ENCODE results near the gene MN1. TPM values are rescaled to one million over a fixed set of nuclear protein-coding genes. Genes with fewer than 3 reads are reported as not detected.
A peak's percentile ranks its signal among the peaks of the same experiment; 100 is the strongest.

MN1 gene
- total and polyA plus RNA-seq, 2 donors (not counting 1 experiment from before 2014, with no cell fraction given): 2.8 to 7.4 TPM

DNA sequence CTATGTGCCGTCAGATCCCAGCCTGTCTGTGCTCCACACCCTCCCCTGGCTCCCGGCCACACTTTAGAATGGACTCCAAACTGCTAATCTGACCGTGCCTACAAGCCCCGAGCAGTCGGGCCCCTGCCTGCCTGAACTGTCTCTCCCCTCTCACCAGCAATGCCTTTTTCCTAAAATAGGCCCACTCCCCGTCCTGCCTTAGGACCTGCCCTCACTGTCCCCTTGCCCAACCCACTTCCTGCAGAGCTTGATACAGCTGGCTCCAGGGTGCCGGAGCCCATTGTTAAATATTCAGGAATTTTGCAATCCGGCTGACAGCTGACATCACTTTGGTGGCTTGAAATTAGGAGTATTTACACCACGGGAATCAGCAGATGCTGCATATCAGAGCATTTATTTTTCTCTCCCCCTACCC lies 21.4 kb downstream of the MN1 start:
- Histone ChIP-seq H3K9ac (ENCODE audit: insufficient read depth, low read length) (no peak overlapping the region), H3K27me3 (ENCODE audit: control insufficient read depth, insufficient read depth, low read length) (no peaks in the 10 kb centered on the region), H3K4me2 (ENCODE audit: extremely low read depth, insufficient read depth, low read length) (no peak overlapping the region), H3K9me3 (ENCODE audit: control insufficient read depth, insufficient read depth, low read depth, low read length) (no peaks in the 10 kb centered on the region), H3K27ac (ENCODE audit: insufficient read depth, low read length) (no peak overlapping the region), H2AFZ (ENCODE audit: low read length) (no peak overlapping the region), H3K36me3 (ENCODE audit: control insufficient read depth, insufficient read depth, low read length) (no peaks in the 10 kb centered on the region), H4K20me1 (ENCODE audit: control insufficient read depth, extremely low read depth, insufficient read depth, low read length) (no peaks in the 10 kb centered on the region), H3K79me2 (ENCODE audit: control insufficient read depth, insufficient read depth, low read length) (no peaks in the 10 kb centered on the region), H3K4me3 (replicated peaks in 1 of 4; ENCODE audit: control extremely low read depth in 1 of 4, insufficient read depth in 1 of 4, low read depth in 3 of 4, low read length in 4 of 4) (no peak overlapping the region), H3K4me1 (ENCODE audit: control insufficient read depth, extremely low read depth, insufficient read depth, low read length) (no peaks in the 10 kb centered on the region)
- peak in 1 of 2 donors; percentile 76 for DNase-seq (ENCODE audit: low read depth in 2 of 2)
- no peak for TF ChIP-seq EZH2 (IDR thresholded peaks at IDR 0.05; ENCODE audit: low read length, missing control alignments)
- TF ChIP-seq, protein P1, sequence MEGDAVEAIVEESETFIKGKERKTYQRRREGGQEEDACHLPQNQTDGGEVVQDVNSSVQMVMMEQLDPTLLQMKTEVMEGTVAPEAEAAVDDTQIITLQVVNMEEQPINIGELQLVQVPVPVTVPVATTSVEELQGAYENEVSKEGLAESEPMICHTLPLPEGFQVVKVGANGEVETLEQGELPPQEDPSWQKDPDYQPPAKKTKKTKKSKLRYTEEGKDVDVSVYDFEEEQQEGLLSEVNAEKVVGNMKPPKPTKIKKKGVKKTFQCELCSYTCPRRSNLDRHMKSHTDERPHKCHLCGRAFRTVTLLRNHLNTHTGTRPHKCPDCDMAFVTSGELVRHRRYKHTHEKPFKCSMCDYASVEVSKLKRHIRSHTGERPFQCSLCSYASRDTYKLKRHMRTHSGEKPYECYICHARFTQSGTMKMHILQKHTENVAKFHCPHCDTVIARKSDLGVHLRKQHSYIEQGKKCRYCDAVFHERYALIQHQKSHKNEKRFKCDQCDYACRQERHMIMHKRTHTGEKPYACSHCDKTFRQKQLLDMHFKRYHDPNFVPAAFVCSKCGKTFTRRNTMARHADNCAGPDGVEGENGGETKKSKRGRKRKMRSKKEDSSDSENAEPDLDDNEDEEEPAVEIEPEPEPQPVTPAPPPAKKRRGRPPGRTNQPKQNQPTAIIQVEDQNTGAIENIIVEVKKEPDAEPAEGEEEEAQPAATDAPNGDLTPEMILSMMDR (conservative IDR thresholded peaks at IDR 0.05 in 1 of 2, IDR thresholded peaks at IDR 0.05 in 1 of 2; ENCODE audit: low read depth in 1 of 2, low read length in 2 of 2): no peak

DNA sequence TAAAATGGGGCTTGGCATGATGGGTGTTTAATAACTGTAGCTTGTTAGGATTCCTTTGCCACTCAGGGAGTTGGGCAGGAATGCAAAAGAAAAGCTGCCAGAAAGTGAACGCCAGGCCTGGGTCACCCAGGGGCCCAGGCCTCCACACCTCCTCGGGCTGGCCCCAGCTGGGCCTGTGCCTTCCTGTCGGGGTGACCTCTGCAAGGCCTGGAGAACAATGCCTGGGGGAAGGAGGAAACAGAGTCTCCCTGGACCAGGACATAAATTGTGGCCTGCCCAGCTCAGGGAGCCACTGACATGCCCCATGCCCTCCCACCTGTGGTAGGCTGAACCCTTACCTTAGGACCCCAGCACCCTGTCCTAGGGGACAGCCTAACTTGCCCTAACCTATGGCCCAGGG lies 21.9 kb downstream of the MN1 start:
- no peaks in the 10 kb centered on the region for H3K27me3 ChIP-seq (ENCODE audit: control insufficient read depth, insufficient read depth, low read length)
- H3K4me1 ChIP-seq (ENCODE audit: control insufficient read depth, extremely low read depth, insufficient read depth, low read length): no peaks in the 10 kb centered on the region
- no peak overlapping the region for H3K4me3 ChIP-seq (replicated peaks in 1 of 4; ENCODE audit: control extremely low read depth in 1 of 4, insufficient read depth in 1 of 4, low read depth in 3 of 4, low read length in 4 of 4)
- H3K36me3 ChIP-seq (ENCODE audit: control insufficient read depth, insufficient read depth, low read length): no peaks in the 10 kb centered on the region
- H3K9ac ChIP-seq (ENCODE audit: insufficient read depth, low read length): no peak overlapping the region
- no peaks in the 10 kb centered on the region for H4K20me1 ChIP-seq (ENCODE audit: control insufficient read depth, extremely low read depth, insufficient read depth, low read length)
- TF ChIP-seq, protein P1 (conservative IDR thresholded peaks at IDR 0.05 in 1 of 2, IDR thresholded peaks at IDR 0.05 in 1 of 2; ENCODE audit: low read depth in 1 of 2, low read length in 2 of 2): no peak
- no peak for TF ChIP-seq EZH2 (IDR thresholded peaks at IDR 0.05; ENCODE audit: low read length, missing control alignments)
- no peaks in the 10 kb centered on the region for H3K9me3 ChIP-seq (ENCODE audit: control insufficient read depth, insufficient read depth, low read depth, low read length)
- no peak for DNase-seq (ENCODE audit: low read depth in 2 of 2)
- H3K4me2 ChIP-seq (ENCODE audit: extremely low read depth, insufficient read depth, low read length): no peak overlapping the region
- no peak overlapping the region for H3K27ac ChIP-seq (ENCODE audit: insufficient read depth, low read length)
- no peaks in the 10 kb centered on the region for H3K79me2 ChIP-seq (ENCODE audit: control insufficient read depth, insufficient read depth, low read length)
- H2AFZ ChIP-seq (ENCODE audit: low read length): no peak overlapping the region

DNA sequence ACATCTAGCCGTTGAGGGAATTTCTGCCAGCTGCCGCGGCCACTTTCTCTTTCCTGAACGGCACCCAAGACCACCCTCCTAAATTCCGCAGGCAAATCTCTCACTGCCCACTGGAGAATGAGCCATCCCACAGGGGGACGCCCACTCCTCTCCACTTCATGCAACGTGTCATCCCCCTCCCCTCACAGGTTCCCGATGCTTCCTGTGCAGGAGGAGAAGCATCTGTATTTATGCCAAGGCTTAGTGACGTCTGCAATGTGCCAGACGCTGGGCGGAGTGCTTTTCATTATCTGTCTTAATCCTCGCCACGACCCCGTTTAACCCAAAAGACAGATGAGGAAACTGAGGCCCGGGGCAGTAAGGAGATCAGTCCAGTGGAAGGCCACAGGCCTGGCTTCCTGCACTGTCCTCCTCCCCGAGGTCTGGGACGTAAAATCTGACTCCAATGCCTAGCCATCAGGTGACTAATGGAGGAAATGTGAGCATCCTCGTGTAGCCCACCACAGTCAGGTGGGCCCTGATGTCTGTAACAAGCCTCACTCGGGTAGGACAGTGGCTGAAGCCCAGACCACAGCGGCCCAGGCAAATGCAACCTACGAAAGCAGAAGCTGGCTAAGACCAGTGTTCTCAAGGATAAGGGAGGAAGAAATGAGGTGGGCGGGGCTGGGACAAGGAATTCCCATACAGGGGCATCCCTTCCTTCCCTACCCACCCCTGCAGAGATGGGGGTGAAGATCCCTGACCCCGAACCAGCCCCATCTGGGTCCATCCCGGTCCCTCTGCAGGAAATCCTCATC lies 23.1 kb downstream of the MN1 start:
- H3K36me3 ChIP-seq (ENCODE audit: control insufficient read depth, insufficient read depth, low read length): no peaks in the 10 kb centered on the region
- H3K4me2 ChIP-seq (ENCODE audit: extremely low read depth, insufficient read depth, low read length): peak overlapping the region; percentile 51
- peak overlapping the region; percentile 10 for H3K27ac ChIP-seq (ENCODE audit: insufficient read depth, low read length)
- no peaks in the 10 kb centered on the region for H4K20me1 ChIP-seq (ENCODE audit: control insufficient read depth, extremely low read depth, insufficient read depth, low read length)
- H3K4me3 ChIP-seq (replicated peaks in 1 of 4; ENCODE audit: control extremely low read depth in 1 of 4, insufficient read depth in 1 of 4, low read depth in 3 of 4, low read length in 4 of 4): no peak overlapping the region
- TF ChIP-seq EZH2 (IDR thresholded peaks at IDR 0.05; ENCODE audit: low read length, missing control alignments): no peak
- TF ChIP-seq, protein P1 (conservative IDR thresholded peaks at IDR 0.05 in 1 of 2, IDR thresholded peaks at IDR 0.05 in 1 of 2; ENCODE audit: low read depth in 1 of 2, low read length in 2 of 2): no peak
- H3K27me3 ChIP-seq (ENCODE audit: control insufficient read depth, insufficient read depth, low read length): no peaks in the 10 kb centered on the region
- no peak overlapping the region for H2AFZ ChIP-seq (ENCODE audit: low read length)
- no peaks in the 10 kb centered on the region for H3K9me3 ChIP-seq (ENCODE audit: control insufficient read depth, insufficient read depth, low read depth, low read length)
- no peak overlapping the region for H3K9ac ChIP-seq (ENCODE audit: insufficient read depth, low read length)
- DNase-seq (ENCODE audit: low read depth in 2 of 2): peak in 1 of 2 donors; percentile 62
- no peaks in the 10 kb centered on the region for H3K4me1 ChIP-seq (ENCODE audit: control insufficient read depth, extremely low read depth, insufficient read depth, low read length)
- no peaks in the 10 kb centered on the region for H3K79me2 ChIP-seq (ENCODE audit: control insufficient read depth, insufficient read depth, low read length)
